Stimulated activated naive CD8-positive, alpha-beta T cell treated with anti-CD3 and anti-CD28 coated beads, Interleukin-15, amount 100 ng/mL, for 72 hours (primary cell): ENCODE data around the gene PUDP.
"Not testable (repeated sequence)": the region's sequence is repeated elsewhere in the genome, so short reads cannot be mapped to it uniquely, and the experiment has no call there.

ENCODE experiments used
- ATAC-seq: fragments of 150-1000 bp; cut with Tn5 transposase; 2 replicates; pipeline ENCODE4 v1.10.0; 2021; ENCODE audit warnings: mild to moderate bottlenecking, moderate library complexity
- DNase-seq, 2 donors: peaks; one replicate each; pipeline ENCODE4 v3.0.0; 2021 to 2022
- H3K27ac Mint-ChIP-seq, 2 donors: one replicate each; pipeline ENCODE4 v1.8.0; 2022; ENCODE audit warnings: mild to moderate bottlenecking in 2 of 2, mixed read lengths in 2 of 2, moderate library complexity in 2 of 2
- H3K27me3 Mint-ChIP-seq: one replicate; pipeline ENCODE4 v1.8.0; 2022; ENCODE audit warnings: mixed read lengths
- H3K4me1 Mint-ChIP-seq: one replicate; pipeline ENCODE4 v1.8.0; 2022; ENCODE audit warnings: mild to moderate bottlenecking, mixed read lengths
- H3K4me3 Mint-ChIP-seq, 2 donors: one replicate each; pipeline ENCODE4 v1.8.0; 2022; ENCODE audit warnings: mild to moderate bottlenecking in 2 of 2, mixed read lengths in 2 of 2, moderate library complexity in 1 of 2
- H3K9me3 Mint-ChIP-seq, 2 donors: one replicate each; pipeline ENCODE4 v1.8.0; 2022; ENCODE audit warnings: mixed read lengths in 2 of 2

PUDP gene

GRCh38 chrX:7147978-7148854 lies at the start of gene PUDP:
Gene PUDP (minus strand): TSS chrX:7148153. CDS start chrX:7148113, 40 bp downstream.
- Mint-ChIP-seq H3K27me3 (no peaks in the 10 kb centered on the region), H3K4me1 (peaks cover 8% of the 10 kb centered on the region), H3K9me3 (no peaks in the 10 kb centered on the region), H3K27ac (peak within 1 kb of the TSS; percentile 65 to 95), H3K4me3 (peak within 1 kb of the TSS; percentile 75 to 82)
- peak; percentile 83 to 85 for DNase-seq
- peak; percentile 92 for ATAC-seq

- DNase-seq: no peak
- no peak overlapping the region for H3K27ac Mint-ChIP-seq
- H3K27me3 Mint-ChIP-seq: no peaks in the 10 kb centered on the region
- ATAC-seq: no peak
- no peaks in the 10 kb centered on the region for H3K9me3 Mint-ChIP-seq
- no peaks in the 10 kb centered on the region for H3K4me1 Mint-ChIP-seq
- H3K4me3 Mint-ChIP-seq: no peak overlapping the region
These were observed 46.7 kb upstream of the PUDP start for GRCh38 chrX:7194606-7195005.

- DNase-seq (no peak), ATAC-seq (no peak)
- no peak overlapping the region for H3K27ac Mint-ChIP-seq
- H3K4me3 Mint-ChIP-seq: no peak overlapping the region
- no peaks in the 10 kb centered on the region for H3K27me3 Mint-ChIP-seq
- no peaks in the 10 kb centered on the region for H3K9me3 Mint-ChIP-seq
- H3K4me1 Mint-ChIP-seq: no peaks in the 10 kb centered on the region
These were observed 44.9 kb upstream of the PUDP start for GRCh38 chrX:7192871-7193270.

GRCh38 chrX:7191681-7192110 lies 43.7 kb upstream of the PUDP start:
- Mint-ChIP-seq H3K27me3 (no peaks in the 10 kb centered on the region), H3K4me3 (no peak overlapping the region), H3K4me1 (no peaks in the 10 kb centered on the region), H3K27ac (no peak overlapping the region), H3K9me3 (no peaks in the 10 kb centered on the region)
- DNase-seq: no peak
- no peak for ATAC-seq

- Mint-ChIP-seq H3K27ac (no peak overlapping the region), H3K4me3 (no peak overlapping the region), H3K27me3 (no peaks in the 10 kb centered on the region), H3K4me1 (no peaks in the 10 kb centered on the region), H3K9me3 (no peaks in the 10 kb centered on the region)
- DNase-seq: no peak
- ATAC-seq: no peak
These were observed 42.2 kb upstream of the PUDP start for GRCh38 chrX:7190157-7190556.

- no peak for DNase-seq
- no peaks in the 10 kb centered on the region for H3K4me1 Mint-ChIP-seq
- no peaks in the 10 kb centered on the region for H3K27me3 Mint-ChIP-seq
- ATAC-seq: no peak
- H3K9me3 Mint-ChIP-seq: no peaks in the 10 kb centered on the region
- no peak overlapping the region for H3K4me3 Mint-ChIP-seq
- no peak overlapping the region for H3K27ac Mint-ChIP-seq
These were observed 40.7 kb upstream of the PUDP start for GRCh38 chrX:7188672-7189071.

GRCh38 chrX:7184816-7185215 lies 36.9 kb upstream of the PUDP start:
- no peaks in the 10 kb centered on the region for H3K27me3 Mint-ChIP-seq
- DNase-seq: no peak
- H3K9me3 Mint-ChIP-seq: no peaks in the 10 kb centered on the region
- ATAC-seq: no peak
- no peaks in the 10 kb centered on the region for H3K4me1 Mint-ChIP-seq
- no peak overlapping the region for H3K27ac Mint-ChIP-seq
- no peak overlapping the region for H3K4me3 Mint-ChIP-seq

- H3K27ac Mint-ChIP-seq: no peak overlapping the region
- no peaks in the 10 kb centered on the region for H3K27me3 Mint-ChIP-seq
- H3K9me3 Mint-ChIP-seq: peaks cover 0 to 4% of the 10 kb centered on the region in 2 donors
- ATAC-seq (no peak), DNase-seq (no peak)
- H3K4me1 Mint-ChIP-seq: no peaks in the 10 kb centered on the region
- H3K4me3 Mint-ChIP-seq: no peak overlapping the region
These were observed 31.5 kb upstream of the PUDP start for GRCh38 chrX:7179446-7179845.

- ATAC-seq, H3K27ac Mint-ChIP-seq, H3K27me3 Mint-ChIP-seq, H3K9me3 Mint-ChIP-seq, H3K4me1 Mint-ChIP-seq, H3K4me3 Mint-ChIP-seq, DNase-seq: not testable (repeated sequence)
These were observed 30.9 kb upstream of the PUDP start for GRCh38 chrX:7178859-7179258.

GRCh38 chrX:7170898-7171297 lies 22.9 kb upstream of the PUDP start:
- ATAC-seq (peak; percentile 73), DNase-seq (peak; percentile 3 to 29)
- H3K27ac Mint-ChIP-seq: no peak overlapping the region

GRCh38 chrX:7169627-7170026 lies 21.7 kb upstream of the PUDP start:
- Mint-ChIP-seq H3K4me3 (no peak overlapping the region), H3K27ac (no peak overlapping the region), H3K4me1 (no peaks in the 10 kb centered on the region), H3K9me3 (no peaks in the 10 kb centered on the region), H3K27me3 (no peaks in the 10 kb centered on the region)
- DNase-seq (no peak), ATAC-seq (no peak)

More at GRCh38 chrX:7170898-7171297, 22.9 kb upstream of the PUDP start:
- no peaks in the 10 kb centered on the region for H3K9me3 Mint-ChIP-seq
- H3K27me3 Mint-ChIP-seq: no peaks in the 10 kb centered on the region
- H3K4me3 Mint-ChIP-seq: no peak overlapping the region
- no peaks in the 10 kb centered on the region for H3K4me1 Mint-ChIP-seq

- Mint-ChIP-seq H3K4me3 (no peak overlapping the region), H3K4me1 (no peaks in the 10 kb centered on the region), H3K9me3 (no peaks in the 10 kb centered on the region), H3K27ac (no peak overlapping the region), H3K27me3 (no peaks in the 10 kb centered on the region)
- DNase-seq (no peak), ATAC-seq (no peak)
These were observed 20.4 kb upstream of the PUDP start for GRCh38 chrX:7168371-7168770.

GRCh38 chrX:7164174-7164573 lies 16.2 kb upstream of the PUDP start:
- no peak overlapping the region for H3K4me3 Mint-ChIP-seq
- H3K9me3 Mint-ChIP-seq: no peaks in the 10 kb centered on the region
- H3K27ac Mint-ChIP-seq: no peak overlapping the region
- H3K4me1 Mint-ChIP-seq: no peaks in the 10 kb centered on the region
- DNase-seq: no peak
- ATAC-seq: no peak
- H3K27me3 Mint-ChIP-seq: no peaks in the 10 kb centered on the region

- no peak overlapping the region for H3K4me3 Mint-ChIP-seq
- no peak for DNase-seq
- H3K27ac Mint-ChIP-seq: no peak overlapping the region
- H3K4me1 Mint-ChIP-seq: no peaks in the 10 kb centered on the region
- no peak for ATAC-seq
- H3K9me3 Mint-ChIP-seq: no peaks in the 10 kb centered on the region
- no peaks in the 10 kb centered on the region for H3K27me3 Mint-ChIP-seq
These were observed 15.3 kb upstream of the PUDP start for GRCh38 chrX:7163146-7163677.

GRCh38 chrX:7159149-7159861 lies 11.4 kb upstream of the PUDP start:
- DNase-seq (no peak), ATAC-seq (no peak)
- H3K27ac Mint-ChIP-seq: no peak overlapping the region
- no peaks in the 10 kb centered on the region for H3K27me3 Mint-ChIP-seq
- H3K9me3 Mint-ChIP-seq: no peaks in the 10 kb centered on the region
- H3K4me1 Mint-ChIP-seq: no peaks in the 10 kb centered on the region
- H3K4me3 Mint-ChIP-seq: no peak overlapping the region

GRCh38 chrX:7158468-7158990 lies 10.6 kb upstream of the PUDP start:
- Mint-ChIP-seq H3K27me3 (no peaks in the 10 kb centered on the region), H3K9me3 (no peaks in the 10 kb centered on the region), H3K4me3 (no peak overlapping the region), H3K27ac (no peak overlapping the region), H3K4me1 (no peaks in the 10 kb centered on the region)
- no peak for DNase-seq
- ATAC-seq: no peak
